ENCODE results near the gene ZDHHC23.

Gene ZDHHC23

DNA sequence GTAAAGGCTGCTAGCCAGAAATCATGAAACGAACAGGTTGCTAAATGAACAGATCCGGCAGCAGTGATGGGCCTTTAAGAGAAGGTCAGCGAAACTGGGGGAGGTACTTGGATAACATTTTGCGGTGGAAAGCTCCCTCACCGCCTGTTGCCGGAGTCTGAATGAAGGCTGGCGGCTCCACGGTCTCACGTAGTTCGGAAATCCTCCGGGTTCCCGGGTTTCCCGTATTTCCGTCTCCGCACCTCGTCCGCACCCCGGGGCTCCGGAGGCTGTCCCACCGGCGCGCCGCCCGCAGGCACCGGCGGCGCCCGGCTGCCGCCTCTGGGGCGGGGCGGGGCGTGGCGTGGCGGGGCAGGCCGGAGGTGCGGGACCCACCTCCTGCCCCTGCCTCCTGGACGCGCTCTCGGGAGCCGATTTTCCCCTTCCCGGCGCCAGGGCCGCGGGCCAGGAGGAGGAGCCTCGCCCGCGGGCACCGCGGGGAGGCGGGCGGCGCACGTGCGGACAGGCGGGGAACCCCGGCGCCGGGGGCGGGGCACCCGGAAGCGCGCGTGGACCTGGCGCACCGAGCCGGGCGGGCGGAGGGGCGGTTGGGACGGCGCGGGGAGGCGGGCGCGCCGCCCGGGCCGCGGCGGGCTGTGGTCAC is at the start of gene ZDHHC23:
TSS of gene ZDHHC23 (plus strand) at position 642 of the 643 bp plus-strand sequence. CDS start 790 bp downstream, outside the sequence.
- peak; percentile 45 to 71 (median 58) for DNase-seq

- DNase-seq = no peak
Measured at GRCh38 chr3:113898892-113899291, 48.9 kb upstream of the ZDHHC23 start.

DNA sequence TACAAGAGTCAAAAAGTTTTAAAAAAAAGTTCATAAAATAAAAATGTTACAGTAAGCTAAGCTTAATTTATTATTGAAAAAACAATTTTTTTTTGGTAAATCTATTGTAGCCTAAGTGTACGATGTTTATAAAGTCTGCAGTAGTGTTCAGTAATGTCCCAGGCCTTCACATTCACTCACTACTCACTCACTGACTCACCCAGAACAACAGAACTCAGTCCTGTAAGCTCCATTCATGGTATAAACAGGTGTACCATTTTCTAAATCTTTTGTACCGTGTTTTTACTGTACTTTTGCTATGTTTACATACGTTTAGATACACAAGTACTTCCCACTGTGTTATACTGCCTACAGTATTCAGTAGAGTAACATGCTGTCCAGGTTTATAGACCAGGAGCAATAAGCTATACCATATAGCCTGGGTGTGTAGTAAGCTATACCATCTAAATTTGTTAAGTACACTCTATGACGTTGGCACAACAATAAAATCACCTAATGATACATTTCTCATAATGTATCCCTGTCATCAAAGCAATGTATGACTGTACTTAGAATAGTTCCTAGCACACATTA is 41.2 kb upstream of the ZDHHC23 start:
- DNase-seq = no peak

GRCh38 chr3:113908133-113908532 is 39.7 kb upstream of the ZDHHC23 start:
- no peak for DNase-seq

GRCh38 chr3:113910966-113911365 is 36.8 kb upstream of the ZDHHC23 start:
- no peak for DNase-seq

GRCh38 chr3:113912552-113913236 is 35.1 kb upstream of the ZDHHC23 start:
- peak in 4 of 6 experiments; percentile 1 to 37 (median 18) for DNase-seq

DNA sequence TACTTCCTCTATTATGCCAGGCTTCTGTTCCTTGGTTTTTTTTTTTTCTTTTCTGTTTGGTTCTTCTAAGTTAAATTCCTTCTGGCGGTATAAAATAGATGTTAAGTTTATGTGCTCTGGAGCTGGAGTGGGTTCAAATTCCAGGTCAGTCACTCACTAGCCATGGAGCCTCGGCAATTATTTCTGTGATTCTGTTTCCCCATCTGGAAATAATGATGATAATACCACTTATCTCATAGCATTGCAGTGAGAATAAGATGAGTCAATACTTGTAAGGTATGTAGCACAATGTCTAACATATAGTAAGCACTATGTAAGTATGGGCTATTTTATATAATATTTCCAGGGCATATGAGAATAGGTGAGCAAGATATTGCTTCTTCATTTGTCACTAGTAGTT is 33.2 kb upstream of the ZDHHC23 start:
- no peak for DNase-seq

- DNase-seq = no peak
Measured at GRCh38 chr3:113927556-113927955, 20.3 kb upstream of the ZDHHC23 start.

GRCh38 chr3:113946831-113947230 is 982 bp upstream of the ZDHHC23 start:
- DNase-seq = no peak

- peak in 4 of 6 experiments; percentile 16 to 55 (median 36) for DNase-seq
Measured at GRCh38 chr3:113948015-113948917, 453 bp downstream of the ZDHHC23 start.

DNA sequence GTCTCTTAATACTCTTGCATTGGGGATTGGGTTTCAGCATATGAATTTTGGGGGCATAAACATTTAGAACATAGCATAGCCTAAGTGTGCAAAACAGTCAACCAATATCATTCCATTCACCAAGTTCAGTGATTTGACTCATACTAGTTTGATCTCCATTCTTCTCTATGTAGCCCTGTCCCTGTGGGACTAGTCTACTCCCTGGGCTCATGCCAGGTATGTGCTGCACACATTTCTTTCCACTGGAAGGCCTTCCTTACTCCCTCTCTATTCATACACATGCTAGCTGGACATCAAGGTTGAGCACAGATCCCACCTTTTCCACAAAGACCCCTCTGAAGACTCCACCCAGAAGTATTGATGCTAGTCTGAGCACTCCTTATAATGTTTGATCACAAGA is 5.1 kb downstream of the ZDHHC23 start:
- DNase-seq = no peak

GRCh38 chr3:113953677-113954076 is 5.9 kb downstream of the ZDHHC23 start:
- DNase-seq = no peak

DNA sequence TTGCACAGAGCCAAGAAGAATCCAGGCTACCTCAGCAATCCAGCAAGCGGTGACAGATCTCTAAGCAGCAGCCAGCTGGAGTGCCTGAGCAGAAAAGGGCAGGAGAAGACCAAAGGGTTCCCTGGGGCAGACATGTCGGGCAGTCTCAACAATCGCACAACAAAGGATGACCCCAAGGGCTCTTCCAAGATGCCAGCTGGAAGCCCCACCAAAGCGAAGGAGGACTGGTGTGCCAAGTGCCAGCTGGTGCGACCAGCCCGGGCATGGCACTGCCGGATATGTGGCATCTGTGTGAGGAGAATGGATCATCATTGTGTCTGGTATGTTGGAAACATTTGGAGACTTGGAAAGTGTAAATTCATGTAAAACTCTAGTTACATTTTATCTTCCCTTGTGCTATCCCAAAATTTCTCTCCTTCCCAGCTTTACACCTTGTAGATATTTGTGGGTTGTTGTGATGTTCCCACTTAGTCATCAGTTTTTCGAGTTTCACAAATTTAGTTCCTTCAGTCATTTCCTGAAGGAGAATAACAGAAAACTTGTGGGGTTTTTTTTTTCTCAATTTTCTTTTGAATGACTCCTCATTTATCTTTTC is 6.4 kb downstream of the ZDHHC23 start:
- DNase-seq = no peak

DNA sequence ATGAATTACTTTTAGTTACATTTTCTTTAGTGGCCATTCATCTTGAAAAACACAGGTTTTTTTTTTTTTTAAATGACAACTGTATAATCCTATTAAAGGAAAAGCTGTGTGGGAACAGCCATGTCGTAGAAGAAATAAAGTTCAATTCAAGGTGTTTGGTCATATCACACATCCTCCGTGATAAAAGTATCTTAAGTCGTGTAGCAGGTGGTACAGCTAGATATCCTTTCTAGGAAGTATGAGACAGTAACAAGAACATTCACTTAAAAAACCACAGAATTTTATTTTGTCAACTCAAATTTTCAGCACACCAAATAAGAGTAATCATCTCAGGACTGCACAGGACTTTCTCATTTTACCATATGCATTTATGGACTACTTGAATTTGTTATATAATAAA is 16.1 kb downstream of the ZDHHC23 start:
- DNase-seq = no peak

- DNase-seq = no peak
Measured at GRCh38 chr3:113966172-113966571, 18.4 kb downstream of the ZDHHC23 start.

DNA sequence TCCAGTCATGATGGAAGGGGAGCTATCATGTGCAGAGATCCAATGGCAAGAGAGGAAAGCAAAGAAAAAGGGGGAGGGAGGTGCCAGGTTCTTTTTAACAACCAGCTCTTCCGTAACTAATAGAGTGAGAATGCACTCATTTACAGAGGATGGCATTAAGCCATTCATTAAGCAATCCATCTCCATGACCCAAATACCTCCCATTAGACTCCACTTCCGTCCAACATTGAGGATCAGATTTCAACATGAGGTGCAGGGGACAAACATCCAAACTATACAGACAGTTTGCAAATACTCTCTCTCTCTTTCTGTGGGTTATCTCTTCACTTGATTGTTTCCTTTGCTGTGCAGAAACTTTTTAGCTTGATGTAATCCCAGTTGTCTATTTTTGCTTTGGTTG is 21.2 kb downstream of the ZDHHC23 start:
- no peak for DNase-seq

GRCh38 chr3:113977822-113978221 is 30.0 kb downstream of the ZDHHC23 start:
- no peak for DNase-seq

- DNase-seq = no peak
Measured at GRCh38 chr3:113979916-113980315, 32.1 kb downstream of the ZDHHC23 start.

DNA sequence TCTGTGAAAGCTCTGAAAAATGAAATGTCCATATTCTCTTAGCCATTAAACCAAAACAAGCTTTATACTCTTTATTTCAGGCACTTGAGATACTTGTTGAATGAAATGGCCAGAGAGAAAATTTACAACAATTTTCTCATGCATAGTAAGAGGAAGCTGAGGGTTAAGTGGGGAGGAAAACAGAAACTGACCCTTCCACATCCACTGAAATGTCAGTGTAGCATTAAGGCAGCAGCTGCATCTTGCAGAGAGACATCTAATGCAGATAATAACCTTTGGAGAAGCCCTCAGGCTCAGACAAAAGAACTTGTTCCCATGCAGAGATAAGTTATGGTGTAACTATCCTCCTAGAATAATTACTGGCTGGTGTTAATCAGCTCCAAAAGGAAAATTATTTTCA is 34.0 kb downstream of the ZDHHC23 start:
- no peak for DNase-seq

GRCh38 chr3:113983544-113983943 is 35.7 kb downstream of the ZDHHC23 start:
- DNase-seq = no peak

DNA sequence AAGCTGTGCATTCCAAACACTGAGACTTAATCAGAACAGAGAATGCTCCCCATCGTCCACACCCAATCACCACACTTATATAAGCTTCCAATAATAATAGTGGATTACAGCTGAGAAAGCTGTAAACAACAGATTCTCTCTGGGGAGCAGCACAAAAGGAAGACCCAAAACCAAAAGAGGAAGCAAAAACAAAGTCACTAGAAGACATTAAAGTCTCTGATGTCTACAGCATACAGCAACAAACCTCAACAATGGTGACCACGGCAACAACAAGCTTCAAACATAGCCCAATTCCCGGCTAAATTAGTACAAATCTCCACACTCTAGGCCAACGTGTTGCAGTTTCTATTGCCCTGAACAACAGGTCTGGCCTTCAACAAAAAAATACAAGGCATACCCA is 37.7 kb downstream of the ZDHHC23 start:
- DNase-seq = no peak

DNA sequence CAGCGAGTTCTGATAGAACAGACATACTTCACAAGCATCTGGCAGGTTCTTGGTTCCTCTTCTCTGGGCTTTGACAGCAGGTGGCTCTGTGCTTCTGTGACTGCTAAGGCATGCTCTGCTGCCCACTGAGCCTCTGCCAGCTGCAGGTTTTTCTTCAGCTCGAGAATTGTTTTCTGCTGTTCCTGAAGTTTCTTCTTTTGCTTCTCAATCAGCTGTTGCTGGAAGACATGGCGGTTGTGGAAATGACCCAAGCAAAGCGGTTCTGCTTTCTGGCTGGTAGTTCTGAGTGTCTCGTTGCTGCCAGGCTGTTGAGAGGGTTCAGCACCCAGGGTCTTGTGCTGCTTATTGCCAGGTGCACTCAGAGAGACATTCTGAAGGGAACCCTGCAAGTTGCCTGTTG is 57.7 kb downstream of the ZDHHC23 start:
- DNase-seq = no peak
